GM18873 (cell line): Measurements from ENCODE around the gene PDE4D.

Source experiments
- ATAC-seq: cut with Tn5 transposase; IDR thresholded peaks from one replicate; pipeline ENCODE4 v1.9.1; 2021; ENCODE audit warnings: mild to moderate bottlenecking, moderate library complexity, moderate number of reproducible peaks; ENCODE audit not compliant: unreplicated experiment, low FRiP score

Gene PDE4D

DNA sequence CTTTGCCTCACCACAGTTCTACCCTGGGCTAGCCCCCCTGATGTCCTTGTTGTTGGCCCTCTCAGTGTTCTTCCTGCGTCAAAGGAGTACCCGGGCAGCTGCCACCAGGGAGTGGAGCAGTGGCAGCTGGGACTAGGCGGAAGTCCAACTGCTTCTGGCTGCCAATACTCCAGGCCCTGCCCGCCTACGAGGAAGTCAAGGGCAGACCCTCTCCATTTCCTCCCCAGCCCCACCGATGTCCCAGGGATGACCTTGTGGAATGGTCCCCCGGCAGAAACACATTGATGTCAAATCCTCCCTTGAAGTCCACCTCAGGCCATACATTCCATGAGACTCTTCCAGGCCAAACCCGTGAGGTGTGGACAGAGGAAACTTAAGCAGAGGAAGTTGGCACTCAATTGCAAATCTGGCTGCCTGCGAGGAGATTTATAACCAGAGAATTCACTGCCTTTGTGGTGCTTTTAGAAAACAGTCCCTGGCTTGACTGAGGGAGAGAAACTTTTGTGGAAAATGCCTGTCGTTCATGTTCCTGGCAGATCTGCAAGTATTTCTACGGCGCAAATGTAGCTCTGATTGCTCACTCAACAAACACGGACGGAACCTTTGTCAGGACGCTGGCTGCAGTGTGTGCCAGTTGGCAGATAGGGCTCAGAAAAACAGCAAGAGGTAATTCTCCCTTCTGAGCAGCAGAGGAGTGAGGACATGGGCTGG lies 970.9 kb downstream of the PDE4D start:
- ATAC-seq: no peak

DNA sequence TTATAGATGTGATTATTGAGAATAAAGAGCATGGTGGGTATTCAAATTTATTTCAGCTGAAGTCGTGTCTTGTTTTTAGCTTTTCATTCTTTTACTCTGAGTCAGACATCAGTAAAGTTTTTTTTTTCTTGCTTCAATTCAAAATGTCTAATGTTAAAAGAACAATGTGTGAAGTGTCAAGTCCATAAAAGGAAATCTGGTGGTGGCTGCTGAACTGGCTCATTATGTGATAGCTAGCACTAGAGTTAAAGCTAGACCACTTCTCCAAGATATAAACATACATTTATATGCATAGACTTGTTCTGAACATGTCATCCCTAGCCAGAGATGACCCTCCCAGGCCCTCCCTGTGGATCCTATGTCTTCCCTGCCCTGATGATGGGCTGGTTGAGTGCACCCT lies 972.4 kb downstream of the PDE4D start:
- no peak for ATAC-seq

DNA sequence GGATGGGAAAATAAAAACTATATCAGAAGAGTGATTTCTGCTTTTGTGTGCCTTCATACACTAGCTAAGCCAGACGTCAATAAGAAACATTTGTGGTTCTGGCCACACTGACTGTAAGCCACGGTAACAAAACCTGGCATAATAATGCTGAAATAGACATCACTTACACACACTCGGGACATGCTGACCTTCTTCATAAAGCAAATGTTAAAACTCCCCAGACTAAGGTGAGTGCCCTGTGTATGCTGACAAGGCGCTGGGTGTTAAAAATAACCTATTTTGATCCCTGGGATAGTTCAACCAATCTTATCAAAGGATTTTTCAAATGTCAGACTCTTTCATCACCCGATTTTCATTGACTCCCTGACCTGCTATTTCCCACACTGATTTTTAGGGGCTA lies 973.7 kb downstream of the PDE4D start:
- ATAC-seq: no peak
